ENCODE results near the gene FOXL3. TPM values are rescaled to one million over a fixed set of nuclear protein-coding genes. Genes with fewer than 3 reads are reported as not detected.

FOXL3 gene
- total and polyA plus RNA-seq, 7 donors = not detected

DNA sequence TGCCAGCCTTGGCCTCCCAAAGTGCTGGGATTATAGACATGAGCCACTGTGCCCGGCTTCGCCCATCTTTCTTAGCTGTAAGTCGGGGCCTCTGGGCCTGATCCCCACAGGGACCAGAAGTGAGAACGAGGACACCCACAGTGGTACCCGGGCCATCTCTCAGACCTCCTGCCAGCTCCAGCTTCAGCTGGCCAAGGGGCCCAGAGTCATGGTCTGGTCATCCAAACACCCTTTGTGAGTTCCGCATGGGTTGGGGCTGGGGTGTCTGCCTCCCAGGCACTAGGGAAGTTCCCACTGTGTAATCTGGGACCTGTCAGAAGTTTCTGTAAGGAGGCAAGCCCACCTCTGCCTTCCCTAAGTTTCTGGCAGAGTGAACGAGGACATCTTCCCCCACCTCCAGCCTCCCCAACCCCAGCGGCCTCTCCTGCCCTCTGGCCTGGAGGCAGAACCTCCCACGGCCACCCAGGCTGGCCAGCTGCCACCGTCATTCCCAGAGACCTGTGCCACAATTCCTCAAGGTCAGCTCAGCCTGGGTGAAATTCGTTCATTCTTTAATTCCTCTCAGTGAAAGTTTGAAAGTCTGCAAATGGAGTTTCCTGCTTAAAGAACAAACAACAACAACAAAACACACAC, 19.5 kb upstream of the FOXL3 start:
- no peak for DNase-seq

DNA sequence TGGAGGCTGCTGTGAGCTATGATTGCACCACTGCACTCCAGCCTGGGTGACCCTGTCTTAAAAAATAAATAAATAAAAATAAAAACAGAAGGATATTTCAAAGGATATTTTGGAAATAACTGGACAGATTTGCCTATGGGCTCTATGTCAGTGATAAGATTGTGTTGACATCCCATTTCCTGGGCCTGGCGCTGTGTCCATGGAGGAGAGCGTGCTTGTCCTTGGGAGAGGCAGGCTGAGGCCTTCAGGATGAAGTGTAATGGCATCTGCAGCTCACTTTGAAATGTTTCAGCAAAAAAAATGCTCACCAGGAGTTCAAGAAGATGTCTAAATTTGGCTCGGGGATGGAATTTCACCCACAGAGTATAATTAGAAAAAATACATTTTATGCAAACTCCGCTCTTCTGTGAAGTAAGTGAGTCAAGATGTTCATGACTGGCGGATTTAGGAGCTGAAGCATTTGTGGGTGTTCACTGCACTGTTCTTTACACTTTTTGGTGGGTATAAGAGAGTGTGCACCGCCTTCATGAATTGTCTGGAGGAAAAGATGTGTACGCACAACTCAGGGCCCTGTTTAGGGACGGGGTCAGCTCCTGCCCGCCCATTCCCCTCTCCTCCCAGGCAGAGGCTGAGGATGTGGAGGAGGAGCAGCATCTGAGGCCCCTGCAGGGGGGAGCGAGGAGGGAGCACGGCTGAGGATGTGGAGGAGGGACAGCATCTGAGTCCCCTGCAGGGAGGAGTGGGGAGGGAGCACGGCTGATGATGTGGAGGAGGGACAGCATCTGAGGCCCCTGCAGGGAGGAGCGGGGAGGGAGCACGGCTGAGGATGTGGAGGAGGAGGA, 18.5 kb upstream of the FOXL3 start:
- H3K27ac ChIP-seq = no peak overlapping the region
- H3K36me3 ChIP-seq (ENCODE audit: insufficient read depth in 1 of 2, low read depth in 1 of 2) = no peaks in the 10 kb centered on the region
- no peak overlapping the region for H3K4me3 ChIP-seq
- no peaks in the 10 kb centered on the region for H3K4me1 ChIP-seq
- TF ChIP-seq, protein P1, sequence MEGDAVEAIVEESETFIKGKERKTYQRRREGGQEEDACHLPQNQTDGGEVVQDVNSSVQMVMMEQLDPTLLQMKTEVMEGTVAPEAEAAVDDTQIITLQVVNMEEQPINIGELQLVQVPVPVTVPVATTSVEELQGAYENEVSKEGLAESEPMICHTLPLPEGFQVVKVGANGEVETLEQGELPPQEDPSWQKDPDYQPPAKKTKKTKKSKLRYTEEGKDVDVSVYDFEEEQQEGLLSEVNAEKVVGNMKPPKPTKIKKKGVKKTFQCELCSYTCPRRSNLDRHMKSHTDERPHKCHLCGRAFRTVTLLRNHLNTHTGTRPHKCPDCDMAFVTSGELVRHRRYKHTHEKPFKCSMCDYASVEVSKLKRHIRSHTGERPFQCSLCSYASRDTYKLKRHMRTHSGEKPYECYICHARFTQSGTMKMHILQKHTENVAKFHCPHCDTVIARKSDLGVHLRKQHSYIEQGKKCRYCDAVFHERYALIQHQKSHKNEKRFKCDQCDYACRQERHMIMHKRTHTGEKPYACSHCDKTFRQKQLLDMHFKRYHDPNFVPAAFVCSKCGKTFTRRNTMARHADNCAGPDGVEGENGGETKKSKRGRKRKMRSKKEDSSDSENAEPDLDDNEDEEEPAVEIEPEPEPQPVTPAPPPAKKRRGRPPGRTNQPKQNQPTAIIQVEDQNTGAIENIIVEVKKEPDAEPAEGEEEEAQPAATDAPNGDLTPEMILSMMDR (IDR thresholded peaks at IDR 0.05) = no peak
- DNase-seq = no peak
- intact Hi-C loops (cut with DNase I) = no loop called here
- 79 to 82% (median 80%) methylated on average over 13 to 14 of the region's 14 CpGs for WGBS, 3 donors
- no peaks in the 10 kb centered on the region for H3K27me3 ChIP-seq (ENCODE audit: insufficient read depth in 3 of 3, low read length in 2 of 3)
- ATAC-seq = no peak
- H3K9me3 ChIP-seq = no peaks in the 10 kb centered on the region

More for the DNA sequence above, 19.5 kb upstream of the FOXL3 start:
- Histone ChIP-seq H3K9me3 (no peaks in the 10 kb centered on the region), H3K27ac (no peak overlapping the region), H3K4me1 (no peaks in the 10 kb centered on the region), H3K4me3 (no peak overlapping the region), H3K36me3 (ENCODE audit: insufficient read depth in 1 of 2, low read depth in 1 of 2) (no peaks in the 10 kb centered on the region), H3K27me3 (ENCODE audit: insufficient read depth in 3 of 3, low read length in 2 of 3) (no peaks in the 10 kb centered on the region)
- TF ChIP-seq, protein P1 (IDR thresholded peaks at IDR 0.05) = no peak
- intact Hi-C loops (cut with DNase I) = no loop called here
- ATAC-seq = no peak
- 60 to 75% (median 62%) methylated on average over 11 of the region's 11 CpGs for WGBS, 3 donors

DNA sequence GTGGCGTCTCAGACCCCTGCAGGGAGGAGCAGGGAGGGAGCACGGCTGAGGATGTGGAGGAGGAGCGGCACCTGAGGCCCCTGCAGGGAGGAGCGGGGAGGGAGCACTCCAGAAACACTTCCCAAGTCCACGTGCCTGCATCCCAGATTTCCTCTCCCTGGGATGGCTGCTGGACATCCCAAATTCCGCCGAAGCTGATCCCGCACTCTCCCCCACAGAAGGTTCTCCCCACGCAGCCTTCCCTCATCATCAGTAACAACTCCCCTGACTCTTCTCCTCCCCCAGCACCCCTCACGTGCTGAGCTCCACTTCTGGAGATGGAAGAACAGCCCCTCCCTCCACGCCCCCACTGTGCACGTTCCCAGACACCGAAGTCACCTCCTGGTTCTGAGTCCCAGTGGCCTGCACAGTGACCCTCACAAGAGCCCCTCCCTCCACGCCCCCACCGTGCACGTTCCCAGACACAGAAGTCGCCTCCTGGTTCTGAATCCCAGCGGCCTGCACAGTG, 17.8 kb upstream of the FOXL3 start:
- ATAC-seq (peak in 1 of 4 donors; percentile 6), DNase-seq (peak; percentile 5 to 32)
- WGBS, 3 donors = 80 to 84% (median 83%) methylated on average over 15 to 18 of the region's 18 CpGs

DNA sequence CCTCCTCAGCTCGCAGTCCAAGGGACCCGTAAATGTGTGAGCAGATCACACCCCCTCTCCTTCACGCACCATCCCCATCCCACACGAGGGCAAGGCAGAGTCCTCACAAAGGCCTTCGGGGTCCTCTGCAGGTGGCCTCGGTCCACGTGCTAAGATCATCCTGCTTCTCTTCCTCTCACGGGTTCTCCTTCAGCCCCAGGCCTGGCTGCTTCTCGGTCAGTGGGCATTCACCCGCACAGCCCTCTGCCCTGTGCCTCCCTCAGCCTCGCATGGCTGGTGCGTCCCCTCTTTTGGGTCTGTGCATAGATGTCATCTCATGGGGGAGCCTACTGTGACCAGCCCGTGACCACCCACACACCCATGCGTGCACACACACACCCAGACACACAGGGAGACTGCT, 17.3 kb upstream of the FOXL3 start:
- DNase-seq = peak; percentile 4 to 23

More for the DNA sequence above, 17.8 kb upstream of the FOXL3 start:
- intact Hi-C loops (cut with DNase I) = no loop called here
- Histone ChIP-seq H3K36me3 (ENCODE audit: insufficient read depth in 1 of 2, low read depth in 1 of 2) (no peaks in the 10 kb centered on the region), H3K27ac (no peak overlapping the region), H3K9me3 (no peaks in the 10 kb centered on the region), H3K4me1 (no peaks in the 10 kb centered on the region), H3K27me3 (ENCODE audit: insufficient read depth in 3 of 3, low read length in 2 of 3) (no peaks in the 10 kb centered on the region), H3K4me3 (no peak overlapping the region)
- TF ChIP-seq, protein P1 (IDR thresholded peaks at IDR 0.05) = no peak

More for the DNA sequence above, 17.3 kb upstream of the FOXL3 start:
- TF ChIP-seq, protein P1 (IDR thresholded peaks at IDR 0.05) = no peak
- Histone ChIP-seq H3K4me1 (no peaks in the 10 kb centered on the region), H3K36me3 (ENCODE audit: insufficient read depth in 1 of 2, low read depth in 1 of 2) (no peaks in the 10 kb centered on the region), H3K27me3 (ENCODE audit: insufficient read depth in 3 of 3, low read length in 2 of 3) (no peaks in the 10 kb centered on the region), H3K4me3 (no peak overlapping the region), H3K9me3 (no peaks in the 10 kb centered on the region), H3K27ac (no peak overlapping the region)
- intact Hi-C loops (cut with DNase I) = no loop called here
- ATAC-seq = no peak
- WGBS, 3 donors = 83 to 86% (median 84%) methylated on average over 14 of the region's 14 CpGs

All from psoas muscle (tissue), 8 donors.